GM21737 (cell line): ENCODE results near the gene POLRMT.

ENCODE experiments used
- ATAC-seq: cut with Tn5 transposase; IDR thresholded peaks from one replicate; pipeline ENCODE4 v1.9.1; 2021; ENCODE audit warnings: mild to moderate bottlenecking, moderate library complexity; ENCODE audit not compliant: unreplicated experiment

Gene POLRMT

GRCh38 chr19:581399-582111, 51.8 kb downstream of the POLRMT start:
- ATAC-seq = no peak

GRCh38 chr19:580274-580835, 53.0 kb downstream of the POLRMT start:
- ATAC-seq = no peak

GRCh38 chr19:579842-580155, 53.5 kb downstream of the POLRMT start:
- ATAC-seq = no peak

GRCh38 chr19:579111-579841, 54.1 kb downstream of the POLRMT start:
- ATAC-seq = no peak

GRCh38 chr19:577439-578392, 55.6 kb downstream of the POLRMT start:
- ATAC-seq = no peak

- no peak for ATAC-seq
Observed at GRCh38 chr19:576768-577438, 56.4 kb downstream of the POLRMT start.

GRCh38 chr19:575527-576506, 57.5 kb downstream of the POLRMT start:
- ATAC-seq = no peak

GRCh38 chr19:574658-575526, 58.4 kb downstream of the POLRMT start:
- ATAC-seq = no peak

GRCh38 chr19:573519-573825, 59.9 kb downstream of the POLRMT start:
- ATAC-seq = no peak

- peak; percentile 2 for ATAC-seq
Observed at GRCh38 chr19:572743-573518, 60.4 kb downstream of the POLRMT start.

GRCh38 chr19:572140-572742, 61.1 kb downstream of the POLRMT start, which contains the start of gene BSG:
Gene BSG, plus strand, starts transcription at chr19:572596. Its CDS starts 39 bp downstream, at chr19:572635.
- ATAC-seq = peak; percentile 65

GRCh38 chr19:571566-571974, 61.8 kb downstream of the POLRMT start:
- ATAC-seq = peak; percentile 14

GRCh38 chr19:570937-571565, 62.3 kb downstream of the POLRMT start:
- no peak for ATAC-seq

GRCh38 chr19:570251-570686, 63.1 kb downstream of the POLRMT start:
- no peak for ATAC-seq

- no peak for ATAC-seq
Observed at GRCh38 chr19:567296-567900, 65.9 kb downstream of the POLRMT start.
